ENCODE results near the gene GNAS. TPM values are rescaled to one million over a fixed set of nuclear protein-coding genes. Genes with fewer than 3 reads are reported as not detected.
A peak's percentile ranks its signal among the peaks of the same experiment; 100 is the strongest.
"Not testable (repeated sequence)": the region's sequence is repeated elsewhere in the genome, so short reads cannot be mapped to it uniquely, and the experiment has no call there.

The GNAS gene
- total RNA-seq, 1 experiment from 2014 or later: 1,936 TPM

GRCh38 chr20:58942549-58942948 is 90.0 kb downstream of the GNAS start:
- H3K9me3 Mint-ChIP-seq (ENCODE audit: unreplicated experiment): no peaks in the 10 kb centered on the region
- DNase-seq: no peak
- intact Hi-C loops (cut with micrococcal nuclease; ENCODE audit: unreplicated experiment): no loop called here
- POLR2A ChIA-PET: no interaction called here
- Histone ChIP-seq H3K4me1 (peaks cover 10% of the 10 kb centered on the region), H3K4me3 (ENCODE audit: low read depth, low read length) (no peak overlapping the region), H3K36me3 (ENCODE audit: control insufficient read depth, insufficient read depth, low read length) (no peaks in the 10 kb centered on the region), H3K9me3 (no peaks in the 10 kb centered on the region), H3K27me3 (replicated peaks; ENCODE audit: control insufficient read depth, insufficient read depth, low read length) (no peaks in the 10 kb centered on the region)
- peaks cover 10% of the 10 kb centered on the region for H3K4me1 Mint-ChIP-seq (ENCODE audit: low read depth, unreplicated experiment)
- peaks cover 17% of the 10 kb centered on the region for H3K27me3 Mint-ChIP-seq (ENCODE audit: insufficient read depth, unreplicated experiment)
- BruUV-seq (replicated peaks): no TSS peak
- H3K36me3 Mint-ChIP-seq (ENCODE audit: insufficient read depth, unreplicated experiment): no peaks in the 10 kb centered on the region
- no peak overlapping the region for H3K27ac Mint-ChIP-seq (ENCODE audit: unreplicated experiment)
- TF ChIP-seq CTCF (IDR thresholded peaks at IDR 0.05; ENCODE audit: insufficient read depth in 1 of 2, low read depth in 1 of 2, low read length in 1 of 2, severe bottlenecking in 1 of 2, unreplicated experiment in 1 of 2): no peak
- H3K4me3 Mint-ChIP-seq (ENCODE audit: unreplicated experiment): no peak overlapping the region
- CTCF ChIA-PET: no interaction called here

DNA sequence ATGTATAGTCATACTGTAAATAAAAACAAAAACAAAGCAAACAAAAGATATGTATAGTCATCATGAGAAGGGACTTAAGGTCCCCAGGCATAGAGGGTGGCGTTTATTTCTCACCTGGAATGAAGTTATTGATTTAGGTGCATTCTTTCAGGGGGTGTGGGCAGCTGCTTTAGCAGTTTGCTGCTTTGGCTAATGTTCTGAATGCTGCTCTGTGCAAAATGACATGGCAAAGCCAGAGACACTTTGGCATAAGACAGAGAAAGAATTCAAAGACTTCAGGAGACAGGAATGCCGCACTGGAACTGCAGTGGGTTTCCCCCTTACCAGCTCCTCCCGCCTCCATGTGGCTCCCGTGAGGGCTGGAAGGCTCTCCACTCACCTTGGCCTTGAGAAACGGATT is 92.1 kb downstream of the GNAS start:
- DNase-seq: no peak
- H3K4me3 ChIP-seq (ENCODE audit: low read depth, low read length): no peak overlapping the region
- intact Hi-C loops (cut with micrococcal nuclease; ENCODE audit: unreplicated experiment): no loop called here
- H3K27me3 Mint-ChIP-seq (ENCODE audit: insufficient read depth, unreplicated experiment): peaks cover 17% of the 10 kb centered on the region
- H3K27ac Mint-ChIP-seq (ENCODE audit: unreplicated experiment): peak overlapping the region; percentile 1
- no peaks in the 10 kb centered on the region for H3K9me3 Mint-ChIP-seq (ENCODE audit: unreplicated experiment)
- no peaks in the 10 kb centered on the region for H3K36me3 Mint-ChIP-seq (ENCODE audit: insufficient read depth, unreplicated experiment)
- no peak for TF ChIP-seq CTCF (IDR thresholded peaks at IDR 0.05; ENCODE audit: insufficient read depth in 1 of 2, low read depth in 1 of 2, low read length in 1 of 2, severe bottlenecking in 1 of 2, unreplicated experiment in 1 of 2)
- ChIA-PET CTCF (no interaction called here), POLR2A (no interaction called here)
- H3K36me3 ChIP-seq (ENCODE audit: control insufficient read depth, insufficient read depth, low read length): no peaks in the 10 kb centered on the region
- H3K9me3 ChIP-seq: no peaks in the 10 kb centered on the region
- H3K4me3 Mint-ChIP-seq (ENCODE audit: unreplicated experiment): no peak overlapping the region
- peaks cover 10% of the 10 kb centered on the region for H3K4me1 Mint-ChIP-seq (ENCODE audit: low read depth, unreplicated experiment)
- no TSS peak for BruUV-seq (replicated peaks)
- H3K4me1 ChIP-seq: peaks cover 10% of the 10 kb centered on the region
- no peaks in the 10 kb centered on the region for H3K27me3 ChIP-seq (replicated peaks; ENCODE audit: control insufficient read depth, insufficient read depth, low read length)

GRCh38 chr20:58945965-58946631 is 93.6 kb downstream of the GNAS start:
- no peaks in the 10 kb centered on the region for H3K9me3 ChIP-seq
- CTCF ChIA-PET: no interaction called here
- no peaks in the 10 kb centered on the region for H3K36me3 Mint-ChIP-seq (ENCODE audit: insufficient read depth, unreplicated experiment)
- no peak for DNase-seq
- POLR2A ChIA-PET: interaction anchor here (0.6 kb wide), 1 partner anchor 638 kb away, joined by 6 read pairs; no protein-coding TSS in a partner anchor
- H3K36me3 ChIP-seq (ENCODE audit: control insufficient read depth, insufficient read depth, low read length): no peaks in the 10 kb centered on the region
- intact Hi-C loops (cut with micrococcal nuclease; ENCODE audit: unreplicated experiment): no loop called here
- no peaks in the 10 kb centered on the region for H3K9me3 Mint-ChIP-seq (ENCODE audit: unreplicated experiment)
- H3K4me1 ChIP-seq: peaks cover 10% of the 10 kb centered on the region
- H3K4me3 ChIP-seq (ENCODE audit: low read depth, low read length): no peak overlapping the region
- H3K4me1 Mint-ChIP-seq (ENCODE audit: low read depth, unreplicated experiment): peaks cover 10% of the 10 kb centered on the region
- H3K27ac Mint-ChIP-seq (ENCODE audit: unreplicated experiment): no peak overlapping the region
- H3K4me3 Mint-ChIP-seq (ENCODE audit: unreplicated experiment): no peak overlapping the region
- peaks cover 20% of the 10 kb centered on the region for H3K27me3 Mint-ChIP-seq (ENCODE audit: insufficient read depth, unreplicated experiment)
- H3K27me3 ChIP-seq (replicated peaks; ENCODE audit: control insufficient read depth, insufficient read depth, low read length): no peaks in the 10 kb centered on the region
- no peak for TF ChIP-seq CTCF (IDR thresholded peaks at IDR 0.05; ENCODE audit: insufficient read depth in 1 of 2, low read depth in 1 of 2, low read length in 1 of 2, severe bottlenecking in 1 of 2, unreplicated experiment in 1 of 2)
- no TSS peak for BruUV-seq (replicated peaks)

DNA sequence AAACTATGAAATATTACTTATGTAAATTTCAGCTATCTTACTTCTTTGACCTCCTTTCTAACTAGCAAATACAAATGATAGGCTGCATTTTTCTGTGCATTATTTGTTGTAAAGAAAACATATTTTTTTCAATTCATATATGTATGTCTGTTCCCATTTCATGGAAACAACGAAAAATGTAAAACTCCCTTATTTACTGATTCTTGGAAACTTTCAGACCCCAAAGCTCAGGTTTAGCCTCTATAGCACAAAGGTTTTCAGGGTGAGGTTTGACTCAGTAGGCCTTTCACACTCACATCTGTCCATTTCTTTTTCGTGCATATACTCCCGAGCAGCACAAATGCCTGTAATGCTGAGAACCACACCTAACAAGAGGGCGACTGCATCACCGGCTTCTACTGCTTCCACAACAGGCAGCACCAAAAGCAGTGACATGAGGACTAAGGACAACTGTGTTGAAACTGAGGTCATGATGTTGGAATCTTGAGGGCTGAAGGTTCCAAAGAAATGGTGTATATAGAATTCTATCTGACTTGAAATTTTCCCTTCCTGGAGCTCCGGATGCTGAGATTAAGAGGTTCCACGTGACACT is 95.4 kb downstream of the GNAS start:
- peaks cover 27% of the 10 kb centered on the region for H3K27me3 Mint-ChIP-seq (ENCODE audit: insufficient read depth, unreplicated experiment)
- BruUV-seq (replicated peaks); POLR2A ChIA-PET: not testable (repeated sequence)

More for the DNA sequence above, 95.4 kb downstream of the GNAS start:
- DNase-seq; H3K36me3 ChIP-seq (ENCODE audit: control insufficient read depth, insufficient read depth, low read length); H3K9me3 Mint-ChIP-seq (ENCODE audit: unreplicated experiment); H3K4me1 Mint-ChIP-seq (ENCODE audit: low read depth, unreplicated experiment); CTCF ChIA-PET; intact Hi-C loops (cut with micrococcal nuclease; ENCODE audit: unreplicated experiment); H3K4me1 ChIP-seq; H3K4me3 ChIP-seq (ENCODE audit: low read depth, low read length); H3K27ac Mint-ChIP-seq (ENCODE audit: unreplicated experiment); H3K36me3 Mint-ChIP-seq (ENCODE audit: insufficient read depth, unreplicated experiment); H3K27me3 ChIP-seq (replicated peaks; ENCODE audit: control insufficient read depth, insufficient read depth, low read length); H3K9me3 ChIP-seq; H3K4me3 Mint-ChIP-seq (ENCODE audit: unreplicated experiment): not testable (repeated sequence)
